Pancreas (tissue), 10 donors: ENCODE results near the gene TMEM60. TPM values are rescaled to one million over a fixed set of nuclear protein-coding genes. Genes with fewer than 3 reads are reported as not detected.
A peak's percentile ranks its signal among the peaks of the same experiment; 100 is the strongest.

Experiments
- ATAC-seq, 4 donors: fragments of 200-7000 bp; cut with Tn5 transposase; one replicate each; pipeline versions ENCODE4 v1.8.0 to v1.9.1; 2020; ENCODE audit warnings: mild to moderate bottlenecking in 4 of 4, moderate library complexity in 4 of 4
- DNase-seq, 6 donors: peaks; one replicate each; pipeline ENCODE4 v3.0.0-alpha.2; 2020
- FAIRE-seq: peaks from 2 replicates; lab custom pipeline; 2012; peaks lifted over from hg19 to GRCh38; lab: Jason Lieb, UNC
- H3K27ac ChIP-seq, 4 donors: fragments of 200-600 bp; sonication (generic); 1 replicate in 3 of 4; 2 replicates in 1 of 4; pipeline versions ENCODE4 v1.5.0 to v1.8.0; 2020
- H3K27me3 ChIP-seq, 4 donors: fragments of 200-600 bp; one replicate each; pipeline ENCODE4 v1.8.0; 2021
- H3K36me3 ChIP-seq, 3 donors: fragments of 200-600 bp; sonication (generic) in 1 of 3; one replicate each; pipeline versions ENCODE4 v1.5.0 to v1.8.0; 2020 to 2021
- H3K4me1 ChIP-seq, 3 donors: fragments of 200-600 bp; one replicate each; pipeline ENCODE4 v1.8.0; 2021
- H3K4me3 ChIP-seq, 4 donors: fragments of 200-600 bp; sonication (generic) in 2 of 4; one replicate each; pipeline versions ENCODE4 v1.5.0 to v1.8.0; 2020 to 2021
- H3K9me3 ChIP-seq, 4 donors: fragments of 200-600 bp; one replicate each; pipeline ENCODE4 v1.8.0; 2021
- WGBS, 2 donors: extraction: QIAGEN DNeasy Blood & Tissue Kit; methylation state at CpG; one replicate each; pipeline ENCODE4 v1.1.7; 2013; 5-methylcytosine and 5-hydroxymethylcytosine counted together
- intact Hi-C, 3 donors: fragments of 100-400 bp; cut with DNase I; formaldehyde crosslinking; loops; one replicate each; pipeline versions ENCODE4 v1.11.1 to v1.14.2; 2022
- polyA plus RNA-seq, 2 donors: library from polyadenylated mRNA; stranded (reverse); fragments of 200-250 nt; gene quantifications; one replicate each; pipeline ENCODE4 v1.2.3, GENCODE V29; 2013
- total RNA-seq, 6 donors: library from RNA; stranded (reverse); fragmentation: NEBNext Ultra II Directional in 4 of 6; extraction: Animal tissue kit (Norgen Biotek cat#: 25700) in 4 of 6; gene quantifications; one replicate each; pipeline versions ENCODE4 v1.2.1 to v1.2.4, GENCODE V29; 2021 to 2023
- TF ChIP-seq, protein P1 (sequence below), 4 donors: fragments of 200-600 bp; sonication (generic) in 3 of 4; IDR thresholded peaks; one replicate each; pipeline versions ENCODE4 v1.5.0 to v1.8.0; 2021; ENCODE audit warnings: antibody characterized with exemption in 4 of 4
- donor health status: healthy with polysubstance abuse.
- donor health status: DM: no; HTN: no; CAD: no; lungs with moderate emphysema.
- donor health status: DM: no; HTN: no; CAD: no.
- donor health status: control.
- donor health status: control.
- donor health status: Bipolar disorder and iron deficiency.
- donor health status: DM: yes; HTN: yes; CAD: no.
- donor health status: DM: no; HTN: no; CAD: no.
- donor health status: DM: no; HTN: no; CAD: no.
- donor health status: DM: yes; HTN: yes; CAD: no.

TMEM60 gene, protein sequence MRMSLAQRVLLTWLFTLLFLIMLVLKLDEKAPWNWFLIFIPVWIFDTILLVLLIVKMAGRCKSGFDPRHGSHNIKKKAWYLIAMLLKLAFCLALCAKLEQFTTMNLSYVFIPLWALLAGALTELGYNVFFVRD
- total RNA-seq: 1 to 10 TPM; 6.2 to 8.6 (median 7.2) TPM
- 10 to 100 TPM; 11.6 to 22.0 TPM for polyA plus RNA-seq

DNA sequence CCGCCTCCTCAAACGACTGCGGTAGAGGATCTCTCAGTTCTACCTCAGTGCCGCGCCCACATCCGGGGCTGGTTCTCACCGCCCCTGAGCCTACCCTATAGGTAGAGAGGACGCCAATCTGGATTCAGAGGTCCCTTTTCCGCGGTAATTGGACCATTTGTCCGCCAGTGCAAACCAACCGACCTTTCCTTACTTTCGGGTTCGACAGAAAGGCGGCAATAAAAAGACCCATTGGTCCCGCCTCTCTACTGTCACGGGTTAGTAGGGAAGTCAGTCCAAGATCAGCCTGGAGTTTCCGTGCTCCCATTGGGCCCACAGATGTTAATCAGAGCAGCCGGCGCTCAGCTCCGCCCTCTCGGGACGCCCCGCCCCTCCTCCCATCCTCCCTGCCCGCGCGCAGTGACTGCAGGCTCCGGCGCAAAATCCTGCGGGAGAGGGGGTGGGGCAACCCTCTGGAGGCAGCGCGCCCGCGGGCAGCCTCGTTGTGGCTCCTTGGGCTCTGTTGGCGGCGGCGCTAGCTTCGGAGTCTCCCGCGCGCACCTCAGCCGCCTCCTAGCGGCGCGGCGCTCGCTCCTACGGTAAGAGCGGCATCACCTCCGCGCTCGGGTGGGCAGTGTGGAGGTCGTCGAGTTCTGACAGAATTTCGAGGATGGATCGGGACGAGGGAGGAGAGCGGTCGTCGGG, at the start of gene TMEM60, which contains the start of gene PHTF2:
Gene TMEM60 (minus strand): TSS at position 41 of the 684 bp plus-strand sequence. CDS start 4,061 bp downstream, outside the sequence.
Gene PHTF2 (plus strand): TSS at position 380 of the 684 bp plus-strand sequence.
- Histone ChIP-seq H3K4me1 (peaks cover 0 to 17% (median 17%) of the 10 kb centered on the region in 3 donors), H3K9me3 (no peaks in the 10 kb centered on the region), H3K36me3 (no peaks in the 10 kb centered on the region), H3K27me3 (no peaks in the 10 kb centered on the region), H3K27ac (peak within 1 kb of the TSS; percentile 70 to 87 (median 78)), H3K4me3 (peak within 1 kb of the TSS; percentile 69 to 83 (median 72))
- TF ChIP-seq, protein P1, sequence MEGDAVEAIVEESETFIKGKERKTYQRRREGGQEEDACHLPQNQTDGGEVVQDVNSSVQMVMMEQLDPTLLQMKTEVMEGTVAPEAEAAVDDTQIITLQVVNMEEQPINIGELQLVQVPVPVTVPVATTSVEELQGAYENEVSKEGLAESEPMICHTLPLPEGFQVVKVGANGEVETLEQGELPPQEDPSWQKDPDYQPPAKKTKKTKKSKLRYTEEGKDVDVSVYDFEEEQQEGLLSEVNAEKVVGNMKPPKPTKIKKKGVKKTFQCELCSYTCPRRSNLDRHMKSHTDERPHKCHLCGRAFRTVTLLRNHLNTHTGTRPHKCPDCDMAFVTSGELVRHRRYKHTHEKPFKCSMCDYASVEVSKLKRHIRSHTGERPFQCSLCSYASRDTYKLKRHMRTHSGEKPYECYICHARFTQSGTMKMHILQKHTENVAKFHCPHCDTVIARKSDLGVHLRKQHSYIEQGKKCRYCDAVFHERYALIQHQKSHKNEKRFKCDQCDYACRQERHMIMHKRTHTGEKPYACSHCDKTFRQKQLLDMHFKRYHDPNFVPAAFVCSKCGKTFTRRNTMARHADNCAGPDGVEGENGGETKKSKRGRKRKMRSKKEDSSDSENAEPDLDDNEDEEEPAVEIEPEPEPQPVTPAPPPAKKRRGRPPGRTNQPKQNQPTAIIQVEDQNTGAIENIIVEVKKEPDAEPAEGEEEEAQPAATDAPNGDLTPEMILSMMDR (IDR thresholded peaks at IDR 0.05): peak in 3 of 4 donors; percentile 23 to 38 (median 33)
- ATAC-seq (peak; percentile 90 to 95 (median 91)), DNase-seq (peak; percentile 98 to 99 (median 99)), FAIRE-seq (peak; percentile 95)
- 0 to 1% methylated on average over 54 to 61 of the region's 61 CpGs for WGBS, 2 donors
- intact Hi-C loops: no loop called here

DNA sequence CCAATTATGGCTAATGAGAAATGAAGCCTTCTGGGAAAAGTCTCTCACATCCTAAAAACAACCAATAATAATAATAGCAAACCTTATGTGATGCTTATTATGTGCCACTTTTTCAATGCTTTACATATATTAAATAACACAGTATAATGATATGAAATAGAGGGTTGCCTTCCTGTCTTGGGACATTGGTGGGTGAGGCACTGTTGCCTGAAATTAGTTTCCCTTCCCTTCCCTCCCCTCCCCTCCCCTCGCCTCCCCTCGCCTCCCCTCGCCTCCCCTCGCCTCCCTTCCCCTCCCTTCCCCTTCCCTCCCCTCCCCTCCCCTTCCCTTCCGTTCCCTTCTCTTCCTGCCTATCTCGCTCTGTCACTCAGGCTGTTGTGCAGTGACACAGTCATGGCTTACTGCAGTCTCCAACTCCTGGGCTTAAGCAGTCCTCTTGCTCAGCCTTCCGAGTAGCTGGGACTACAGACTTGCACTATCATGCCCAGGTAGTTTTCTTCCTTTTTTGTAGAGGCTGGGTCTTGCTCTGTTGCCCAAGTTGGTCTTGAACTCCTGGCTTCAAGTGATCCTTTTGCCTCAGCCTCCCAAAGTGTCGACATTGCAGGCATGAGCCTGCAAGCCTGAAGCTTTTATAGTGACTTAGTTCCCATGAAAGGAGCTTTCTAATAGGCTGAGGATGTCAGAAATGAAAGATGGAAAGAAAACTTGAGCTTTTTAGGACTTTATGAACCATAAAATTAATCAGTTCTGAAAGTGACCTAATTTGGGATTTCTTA, 48.3 kb upstream of the TMEM60 start:
- no peak overlapping the region for H3K4me3 ChIP-seq
- no peak for FAIRE-seq
- TF ChIP-seq, protein P1 (IDR thresholded peaks at IDR 0.05): no peak
- no peaks in the 10 kb centered on the region for H3K27me3 ChIP-seq
- DNase-seq: no peak
- 92 to 97% methylated on average over 2 to 7 of the region's 8 CpGs for WGBS, 2 donors
- H3K27ac ChIP-seq: no peak overlapping the region
- intact Hi-C loops: no loop called here
- no peaks in the 10 kb centered on the region for H3K9me3 ChIP-seq
- H3K4me1 ChIP-seq: no peaks in the 10 kb centered on the region
- no peak for ATAC-seq
- H3K36me3 ChIP-seq: no peaks in the 10 kb centered on the region

DNA sequence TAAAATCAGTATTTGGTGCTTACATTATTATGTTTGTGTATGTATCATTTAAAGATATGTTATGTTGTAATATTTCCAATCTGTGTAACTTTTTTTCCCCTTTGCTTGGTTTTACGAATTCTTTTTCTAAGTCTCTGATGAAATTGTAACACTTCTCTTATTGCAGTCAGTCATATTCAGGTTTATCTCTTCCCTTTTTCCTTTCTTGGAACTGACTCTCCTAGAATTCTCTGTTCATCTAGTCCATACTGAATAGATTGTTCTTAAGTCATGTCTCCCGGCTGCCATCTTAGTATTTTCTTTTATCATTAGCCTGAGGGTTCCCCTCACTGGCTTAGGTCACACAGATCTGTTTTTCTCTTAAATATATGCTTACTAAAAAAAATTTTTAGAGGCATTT, 45.0 kb upstream of the TMEM60 start:
- Histone ChIP-seq H3K9me3 (no peaks in the 10 kb centered on the region), H3K36me3 (no peaks in the 10 kb centered on the region), H3K27me3 (no peaks in the 10 kb centered on the region), H3K27ac (no peak overlapping the region), H3K4me3 (no peak overlapping the region), H3K4me1 (peaks cover 5 to 15% (median 6%) of the 10 kb centered on the region in 3 donors)
- WGBS, 2 donors: 95 to 100% methylated on average over 2 of the region's 2 CpGs
- DNase-seq (no peak), ATAC-seq (no peak), FAIRE-seq (no peak)
- intact Hi-C loops: no loop called here
- TF ChIP-seq, protein P1 (IDR thresholded peaks at IDR 0.05): no peak

DNA sequence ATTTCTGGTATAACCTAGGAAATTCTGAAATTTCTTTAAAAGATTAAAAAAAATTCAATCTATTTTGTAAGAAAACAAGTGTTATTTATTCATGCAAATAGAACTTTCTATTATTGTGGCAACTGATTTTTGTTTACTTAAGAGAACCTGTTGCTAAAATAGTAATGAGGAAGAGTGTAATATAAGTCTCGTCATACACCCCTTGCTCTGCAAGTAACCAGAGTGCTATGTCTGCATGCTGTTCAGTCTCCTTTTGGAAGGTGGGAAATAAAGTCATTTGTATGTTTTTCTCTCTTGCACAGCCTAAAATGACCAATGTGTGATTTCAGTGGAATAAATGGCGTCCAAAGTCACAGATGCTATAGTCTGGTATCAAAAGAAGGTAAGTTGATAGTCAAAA, 41.7 kb upstream of the TMEM60 start:
- FAIRE-seq: no peak
- intact Hi-C loops: no loop called here
- 73 to 84% methylated on average over 2 of the region's 2 CpGs for WGBS, 2 donors

More for the DNA sequence above, 41.7 kb upstream of the TMEM60 start:
- Histone ChIP-seq H3K4me3 (no peak overlapping the region), H3K36me3 (no peaks in the 10 kb centered on the region), H3K27me3 (no peaks in the 10 kb centered on the region), H3K27ac (no peak overlapping the region), H3K9me3 (no peaks in the 10 kb centered on the region), H3K4me1 (peaks cover 5 to 27% (median 14%) of the 10 kb centered on the region in 3 donors)
- DNase-seq: no peak
- no peak for ATAC-seq
- TF ChIP-seq, protein P1 (IDR thresholded peaks at IDR 0.05): no peak
